HK-2 (cell line): ENCODE results near the gene SIRT3.

ENCODE experiments used
- DNase-seq: peaks from one replicate; pipeline ENCODE4 v3.0.0-alpha.2; 2018; ENCODE audit not compliant: unreplicated experiment

The SIRT3 gene

GRCh38 chr11:235997-236773 lies at the start of gene SIRT3:
SIRT3 (minus strand) TSS chr11:236342; CDS start chr11:236328, 14 bp downstream.
- peak; percentile 87 for DNase-seq

GRCh38 chr11:285894-286220 lies 49.7 kb upstream of the SIRT3 start:
- DNase-seq = no peak

- DNase-seq = no peak
Observed at GRCh38 chr11:285021-285893, 49.1 kb upstream of the SIRT3 start.

GRCh38 chr11:284105-285020 lies 48.2 kb upstream of the SIRT3 start:
- no peak for DNase-seq

GRCh38 chr11:283405-284104 lies 47.4 kb upstream of the SIRT3 start:
- no peak for DNase-seq

- DNase-seq = no peak
Observed at GRCh38 chr11:282630-283360, 46.7 kb upstream of the SIRT3 start.

- DNase-seq = no peak
Observed at GRCh38 chr11:282171-282570, 46.0 kb upstream of the SIRT3 start.

- no peak for DNase-seq
Observed at GRCh38 chr11:281486-282161, 45.5 kb upstream of the SIRT3 start.

- DNase-seq = no peak
Observed at GRCh38 chr11:280706-281485, 44.8 kb upstream of the SIRT3 start.

- peak; percentile 35 for DNase-seq
Observed at GRCh38 chr11:279966-280705, 44.0 kb upstream of the SIRT3 start.

GRCh38 chr11:279040-279965 lies 43.2 kb upstream of the SIRT3 start:
- no peak for DNase-seq

GRCh38 chr11:278001-278951 lies 42.1 kb upstream of the SIRT3 start, which contains the start of gene NLRP6:
NLRP6 (plus strand) TSS chr11:278407; CDS start chr11:278570, 163 bp downstream.
- DNase-seq = no peak

- no peak for DNase-seq
Observed at GRCh38 chr11:276219-276618, 40.1 kb upstream of the SIRT3 start.

- no peak for DNase-seq
Observed at GRCh38 chr11:272931-273198, 36.7 kb upstream of the SIRT3 start.

GRCh38 chr11:272195-272930 lies 36.2 kb upstream of the SIRT3 start:
- no peak for DNase-seq

GRCh38 chr11:271319-271715 lies 35.2 kb upstream of the SIRT3 start:
- no peak for DNase-seq
